Measurements from ENCODE around the gene BCL2L15. TPM values are rescaled to one million over a fixed set of nuclear protein-coding genes. Genes with fewer than 3 reads are reported as not detected.

Gene BCL2L15
- polyA plus RNA-seq, 1 donor (not counting 4 experiments of a cell fraction or from before 2014, with no cell fraction given): 0.08 TPM

GRCh38 chr1:113899111-113899510 is 11.7 kb upstream of the BCL2L15 start:
- H3K79me2 ChIP-seq (ENCODE audit: control insufficient read depth, insufficient read depth, low read length): peaks cover 10% of the 10 kb centered on the region
- peaks cover 8% of the 10 kb centered on the region for H3K4me1 ChIP-seq (ENCODE audit: control insufficient read depth, extremely low read depth, insufficient read depth, low read length)
- no peak for DNase-seq (ENCODE audit: low read depth, low spot score)
- no peak overlapping the region for H2AFZ ChIP-seq (ENCODE audit: control insufficient read depth, low read length)
- no peak overlapping the region for H3K4me2 ChIP-seq (ENCODE audit: control insufficient read depth, extremely low read depth, insufficient read depth, low read depth, low read length)
- H3K4me3 ChIP-seq (ENCODE audit: control insufficient read depth in 2 of 3, extremely low read depth in 1 of 3, insufficient read depth in 2 of 3, low read depth in 1 of 3, low read length in 3 of 3): no peak overlapping the region
- no peak overlapping the region for H3K27ac ChIP-seq (ENCODE audit: control insufficient read depth, insufficient read depth, low read length)
- no peaks in the 10 kb centered on the region for H3K9me3 ChIP-seq (ENCODE audit: control insufficient read depth, low read depth, low read length)
- no peaks in the 10 kb centered on the region for H3K9me1 ChIP-seq (ENCODE audit: control insufficient read depth, extremely low read depth, insufficient read depth, low read length)
- dilution Hi-C loops (cut with MboI; ENCODE audit: extremely low pct_ligation_motif_present, low sequenced_read_pairs): no loop called here
- H3K36me3 ChIP-seq (ENCODE audit: control insufficient read depth in 2 of 2, extremely low read depth in 1 of 2, insufficient read depth in 2 of 2, low read length in 2 of 2): peaks cover 12 to 17% of the 10 kb centered on the region in 2 experiments
- no peak for FAIRE-seq
- TF ChIP-seq CTCF (optimal IDR thresholded peaks at IDR 0.05 in 1 of 3, IDR thresholded peaks at IDR 0.05 in 1 of 3, conservative IDR thresholded peaks at IDR 0.05 in 1 of 3; ENCODE audit: extremely low read depth in 1 of 3, insufficient read depth in 2 of 3, low read length in 3 of 3): no peak
- no peaks in the 10 kb centered on the region for H4K20me1 ChIP-seq (ENCODE audit: control insufficient read depth, extremely low read depth, insufficient read depth, low read length)
- H3K27me3 ChIP-seq (ENCODE audit: control insufficient read depth, extremely low read depth, insufficient read depth, low read length): no peaks in the 10 kb centered on the region
- H3K9ac ChIP-seq (ENCODE audit: control insufficient read depth, extremely low read depth, insufficient read depth, low read length): no peak overlapping the region

GRCh38 chr1:113898241-113898814 is 10.9 kb upstream of the BCL2L15 start:
- peaks cover 2% of the 10 kb centered on the region for H3K79me2 ChIP-seq (ENCODE audit: control insufficient read depth, insufficient read depth, low read length)
- no peak overlapping the region for H3K4me3 ChIP-seq (ENCODE audit: control insufficient read depth in 2 of 3, extremely low read depth in 1 of 3, insufficient read depth in 2 of 3, low read depth in 1 of 3, low read length in 3 of 3)
- peaks cover under 1% of the 10 kb centered on the region for H3K4me1 ChIP-seq (ENCODE audit: control insufficient read depth, extremely low read depth, insufficient read depth, low read length)
- TF ChIP-seq EZH2 (IDR thresholded peaks at IDR 0.05; ENCODE audit: low read length) (no peak), CTCF (optimal IDR thresholded peaks at IDR 0.05 in 1 of 3, IDR thresholded peaks at IDR 0.05 in 1 of 3, conservative IDR thresholded peaks at IDR 0.05 in 1 of 3; ENCODE audit: extremely low read depth in 1 of 3, insufficient read depth in 2 of 3, low read length in 3 of 3) (no peak)
- no peaks in the 10 kb centered on the region for H3K27me3 ChIP-seq (ENCODE audit: control insufficient read depth, extremely low read depth, insufficient read depth, low read length)
- H3K27ac ChIP-seq (ENCODE audit: control insufficient read depth, insufficient read depth, low read length): no peak overlapping the region
- no peak for DNase-seq (ENCODE audit: low read depth, low spot score)
- no peaks in the 10 kb centered on the region for H3K9me1 ChIP-seq (ENCODE audit: control insufficient read depth, extremely low read depth, insufficient read depth, low read length)
- no peak overlapping the region for H3K9ac ChIP-seq (ENCODE audit: control insufficient read depth, extremely low read depth, insufficient read depth, low read length)
- dilution Hi-C loops (cut with MboI; ENCODE audit: extremely low pct_ligation_motif_present, low sequenced_read_pairs): no loop called here
- no peak for FAIRE-seq
- H3K4me2 ChIP-seq (ENCODE audit: control insufficient read depth, extremely low read depth, insufficient read depth, low read depth, low read length): no peak overlapping the region
- no peaks in the 10 kb centered on the region for H4K20me1 ChIP-seq (ENCODE audit: control insufficient read depth, extremely low read depth, insufficient read depth, low read length)
- peaks cover 12 to 17% of the 10 kb centered on the region in 2 experiments for H3K36me3 ChIP-seq (ENCODE audit: control insufficient read depth in 2 of 2, extremely low read depth in 1 of 2, insufficient read depth in 2 of 2, low read length in 2 of 2)
- H2AFZ ChIP-seq (ENCODE audit: control insufficient read depth, low read length): no peak overlapping the region
- no peaks in the 10 kb centered on the region for H3K9me3 ChIP-seq (ENCODE audit: control insufficient read depth, low read depth, low read length)
